HG03520 (cell line): ENCODE results near the gene BEGAIN.

Experiments
- ATAC-seq: cut with Tn5 transposase; IDR thresholded peaks from one replicate; pipeline ENCODE4 v1.9.1; 2021; ENCODE audit warnings: mild to moderate bottlenecking, moderate library complexity; ENCODE audit not compliant: unreplicated experiment

The BEGAIN gene

GRCh38 chr14:100615736-100616695, 28.8 kb upstream of the BEGAIN start:
- no peak for ATAC-seq

- ATAC-seq, result no peak
Measured at GRCh38 chr14:100614803-100615202, 27.6 kb upstream of the BEGAIN start.

- no peak for ATAC-seq
Measured at GRCh38 chr14:100612986-100613385, 25.8 kb upstream of the BEGAIN start.

- no peak for ATAC-seq
Measured at GRCh38 chr14:100611811-100612480, 24.7 kb upstream of the BEGAIN start.

- ATAC-seq, result no peak
Measured at GRCh38 chr14:100610511-100611217, 23.4 kb upstream of the BEGAIN start.

- ATAC-seq, result no peak
Measured at GRCh38 chr14:100609941-100610391, 22.7 kb upstream of the BEGAIN start.

- ATAC-seq, result no peak
Measured at GRCh38 chr14:100609331-100609870, 22.2 kb upstream of the BEGAIN start.

GRCh38 chr14:100608586-100609330, 21.5 kb upstream of the BEGAIN start:
- ATAC-seq, result no peak

GRCh38 chr14:100608064-100608463, 20.8 kb upstream of the BEGAIN start:
- ATAC-seq, result no peak

GRCh38 chr14:100607611-100607956, 20.4 kb upstream of the BEGAIN start:
- no peak for ATAC-seq

- no peak for ATAC-seq
Measured at GRCh38 chr14:100606687-100607610, 19.7 kb upstream of the BEGAIN start.

- ATAC-seq, result no peak
Measured at GRCh38 chr14:100605706-100606686, 18.8 kb upstream of the BEGAIN start.

- ATAC-seq, result no peak
Measured at GRCh38 chr14:100605230-100605629, 18.0 kb upstream of the BEGAIN start.

- no peak for ATAC-seq
Measured at GRCh38 chr14:100604709-100605108, 17.5 kb upstream of the BEGAIN start.

GRCh38 chr14:100604121-100604501, 16.9 kb upstream of the BEGAIN start:
- no peak for ATAC-seq

GRCh38 chr14:100603341-100604120, 16.3 kb upstream of the BEGAIN start:
- ATAC-seq, result no peak

GRCh38 chr14:100602621-100603230, 15.5 kb upstream of the BEGAIN start:
- no peak for ATAC-seq
